ENCODE results near the gene KREMEN2. TPM values are rescaled to one million over a fixed set of nuclear protein-coding genes. Genes with fewer than 3 reads are reported as not detected.

The KREMEN2 gene
- total and polyA plus RNA-seq, 4 donors, result not detected

GRCh38 chr16:2924901-2925755 is 38.9 kb upstream of the KREMEN2 start:
- Histone ChIP-seq H3K27me3 (ENCODE audit: control insufficient read depth in 4 of 4, insufficient read depth in 4 of 4, low read length in 3 of 4) (no peaks in the 10 kb centered on the region), H3K9me3 (ENCODE audit: control insufficient read depth in 4 of 4, low read length in 3 of 4) (no peaks in the 10 kb centered on the region), H3K36me3 (ENCODE audit: control insufficient read depth in 4 of 4, insufficient read depth in 3 of 4, low read depth in 1 of 4, low read length in 3 of 4) (peaks cover 0 to 9% (median 2%) of the 10 kb centered on the region in 4 donors), H3K4me1 (ENCODE audit: control insufficient read depth in 4 of 4, insufficient read depth in 4 of 4, low read length in 3 of 4) (peaks cover 2 to 7% (median 5%) of the 10 kb centered on the region in 4 donors), H3K4me3 (ENCODE audit: low read depth in 1 of 3, low read length in 3 of 3) (no peak overlapping the region), H3K9ac (ENCODE audit: low read depth in 1 of 2, low read length in 2 of 2) (no peak overlapping the region), H3K27ac (ENCODE audit: low read depth in 1 of 2, low read length in 2 of 2) (no peak overlapping the region)
- no peak for TF ChIP-seq GABPA (IDR thresholded peaks at IDR 0.05 in 1 of 2, conservative IDR thresholded peaks at IDR 0.05 in 1 of 2)
- no peak for TF ChIP-seq MAX (IDR thresholded peaks at IDR 0.05)
- no peak for TF ChIP-seq ZBTB33 (IDR thresholded peaks at IDR 0.05)
- TF ChIP-seq HNF4G (IDR thresholded peaks at IDR 0.05), result no peak
- TF ChIP-seq SP1 (IDR thresholded peaks at IDR 0.05), result no peak
- no peak for TF ChIP-seq CTCF (IDR thresholded peaks at IDR 0.05; ENCODE audit: low read depth, low read length, missing input control)
- no peak for TF ChIP-seq TAF1 (conservative IDR thresholded peaks at IDR 0.05)
- TF ChIP-seq FOXA2 (IDR thresholded peaks at IDR 0.05), result no peak
- no peak for TF ChIP-seq NR2F2 (IDR thresholded peaks at IDR 0.05)
- no peak for TF ChIP-seq EGR1 (IDR thresholded peaks at IDR 0.05; ENCODE audit: low read depth in 2 of 2)
- no peak for DNase-seq (ENCODE audit: low spot score)
- WGBS, result 86% methylated on average over 42 of the region's 42 CpGs

GRCh38 chr16:2925951-2926649 is 38.0 kb upstream of the KREMEN2 start:
- H3K36me3 ChIP-seq (ENCODE audit: control insufficient read depth in 4 of 4, insufficient read depth in 3 of 4, low read depth in 1 of 4, low read length in 3 of 4), result peaks cover 0 to 10% (median 6%) of the 10 kb centered on the region in 4 donors
- no peak overlapping the region for H3K27ac ChIP-seq (ENCODE audit: low read depth in 1 of 2, low read length in 2 of 2)
- TF ChIP-seq SP1 (IDR thresholded peaks at IDR 0.05), result no peak
- TF ChIP-seq MAX (IDR thresholded peaks at IDR 0.05), result no peak
- TF ChIP-seq RXRA (IDR thresholded peaks at IDR 0.05), result no peak
- TF ChIP-seq YY1 (IDR thresholded peaks at IDR 0.05), result no peak
- no peak for TF ChIP-seq TAF1 (conservative IDR thresholded peaks at IDR 0.05)
- no peak for TF ChIP-seq CTCF (IDR thresholded peaks at IDR 0.05; ENCODE audit: low read depth, low read length, missing input control)
- no peaks in the 10 kb centered on the region for H3K27me3 ChIP-seq (ENCODE audit: control insufficient read depth in 4 of 4, insufficient read depth in 4 of 4, low read length in 3 of 4)
- no peaks in the 10 kb centered on the region for H3K9me3 ChIP-seq (ENCODE audit: control insufficient read depth in 4 of 4, low read length in 3 of 4)
- no peak overlapping the region for H3K9ac ChIP-seq (ENCODE audit: low read depth in 1 of 2, low read length in 2 of 2)
- WGBS, result 82% methylated on average over 9 of the region's 9 CpGs
- no peak for DNase-seq (ENCODE audit: low spot score)
- H3K4me1 ChIP-seq (ENCODE audit: control insufficient read depth in 4 of 4, insufficient read depth in 4 of 4, low read length in 3 of 4), result peaks cover 2 to 7% (median 5%) of the 10 kb centered on the region in 4 donors
- H3K4me3 ChIP-seq (ENCODE audit: low read depth in 1 of 3, low read length in 3 of 3), result no peak overlapping the region
